Activated naive CD8-positive, alpha-beta T cell treated with anti-CD3 and anti-CD28 coated beads, Interleukin-2, amount 10 ng/mL, durations not matched to agents 7 days and 5 days (primary cell): ENCODE results near the gene SMARCD1. TPM values are rescaled to one million over a fixed set of nuclear protein-coding genes. Genes with fewer than 3 reads are reported as not detected.
"Not testable (repeated sequence)": the region's sequence is repeated elsewhere in the genome, so short reads cannot be mapped to it uniquely, and the experiment has no call there.

Experiments used
- ATAC-seq: fragments of 150-1000 bp; cut with Tn5 transposase; one replicate; pipeline ENCODE4 v1.10.0; 2021; ENCODE audit warnings: low read depth, moderate library complexity
- POLR2A ChIA-PET: fragments of 350-600 bp; sonication (Branson Sonifier 250); formaldehyde crosslinking; loops from one replicate; lab custom pipeline; 2021; ENCODE audit warnings: antibody characterized with exemption; lab: Charles Lee
- DNase-seq: peaks from one replicate; pipeline ENCODE4 v3.0.0; 2021
- H3K27ac Mint-ChIP-seq: one replicate; pipeline ENCODE4 v1.8.0; 2022; ENCODE audit warnings: mild to moderate bottlenecking, mixed read lengths
- H3K27me3 Mint-ChIP-seq: one replicate; pipeline ENCODE4 v1.8.0; 2022; ENCODE audit warnings: mild to moderate bottlenecking, moderate library complexity, mixed read lengths
- H3K36me3 Mint-ChIP-seq: one replicate; pipeline ENCODE4 v1.8.0; 2021; ENCODE audit warnings: mild to moderate bottlenecking, mixed read lengths
- H3K4me1 Mint-ChIP-seq: one replicate; pipeline ENCODE4 v1.8.0; 2021; ENCODE audit warnings: mixed read lengths
- H3K4me3 Mint-ChIP-seq: one replicate; pipeline ENCODE4 v1.8.0; 2022; ENCODE audit warnings: mild to moderate bottlenecking, moderate library complexity, mixed read lengths
- H3K9me3 Mint-ChIP-seq: one replicate; pipeline ENCODE4 v1.8.0; 2021; ENCODE audit warnings: mixed read lengths
- total RNA-seq, 2 experiments: library from RNA; stranded (reverse); gene quantifications; one replicate each; pipeline ENCODE4 v1.2.3, GENCODE V29; 2021

SMARCD1 gene
- total RNA-seq, 2 experiments from 2014 or later, result 57.2 to 68.1 TPM

DNA sequence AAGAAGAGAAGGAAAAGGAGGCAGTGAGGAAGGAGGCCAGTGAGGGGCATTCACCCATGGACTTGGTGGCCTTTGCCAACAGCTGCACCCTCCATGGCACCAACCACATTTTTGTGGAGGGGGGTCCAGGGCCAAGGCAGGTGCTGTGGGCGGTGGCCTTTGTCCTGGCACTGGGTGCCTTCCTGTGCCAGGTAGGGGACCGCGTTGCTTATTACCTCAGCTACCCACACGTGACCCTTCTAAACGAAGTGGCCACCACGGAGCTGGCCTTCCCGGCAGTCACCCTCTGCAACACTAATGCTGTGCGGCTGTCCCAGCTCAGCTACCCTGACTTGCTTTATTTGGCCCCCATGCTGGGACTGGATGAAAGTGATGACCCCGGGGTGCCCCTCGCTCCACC is 11.4 kb upstream of the SMARCD1 start:
- Mint-ChIP-seq H3K27me3 (no peaks in the 10 kb centered on the region), H3K9me3 (no peaks in the 10 kb centered on the region), H3K4me1 (peaks cover 12% of the 10 kb centered on the region), H3K4me3 (no peak overlapping the region), H3K36me3 (peaks cover 9% of the 10 kb centered on the region), H3K27ac (no peak overlapping the region)
- DNase-seq (no peak), ATAC-seq (no peak)
- POLR2A ChIA-PET, result no interaction called here

DNA sequence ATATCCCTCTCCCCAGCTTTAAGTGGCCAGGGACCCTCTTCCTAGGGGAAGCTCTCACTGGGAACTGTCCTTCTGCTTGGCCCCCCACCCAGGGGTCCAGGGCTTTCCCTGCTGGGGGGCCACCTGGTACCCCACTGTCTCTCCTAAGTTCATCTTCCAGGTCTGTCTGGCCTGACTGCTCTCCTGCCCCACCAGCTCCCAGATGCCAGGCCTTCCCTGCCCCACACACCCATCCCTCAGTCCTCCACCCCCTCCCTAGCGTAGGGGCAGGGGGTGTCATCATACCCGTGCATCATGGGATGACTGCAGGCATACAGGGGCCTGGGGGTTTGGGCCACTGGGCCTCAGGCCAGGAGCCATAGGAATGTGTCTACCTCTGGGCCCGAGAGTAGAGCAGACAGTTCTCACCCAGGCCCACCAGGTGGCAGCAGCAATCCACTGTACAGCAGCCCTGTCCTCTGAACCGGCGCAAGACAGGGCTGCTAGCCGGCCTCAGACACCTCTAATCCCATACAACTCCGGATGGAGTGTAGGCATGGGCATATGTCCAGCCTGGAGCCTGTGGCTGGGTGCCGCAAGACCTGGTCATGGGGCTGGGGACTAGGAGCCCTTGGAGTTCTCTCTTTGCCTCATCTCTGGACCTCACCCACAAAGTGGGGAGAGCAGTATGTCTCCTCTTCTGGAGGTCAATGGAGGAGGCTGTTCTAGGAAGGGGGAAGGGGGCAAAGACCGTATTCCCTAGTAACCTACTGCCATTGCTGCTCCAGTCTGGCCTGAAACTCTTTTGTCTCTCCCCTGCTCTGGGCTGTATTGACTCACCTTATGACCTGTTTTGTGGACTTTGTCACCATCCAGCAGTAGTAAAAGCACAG is 10.0 kb upstream of the SMARCD1 start:
- peak; percentile 88 for ATAC-seq
- DNase-seq, result peak; percentile 87
- Mint-ChIP-seq H3K9me3 (no peaks in the 10 kb centered on the region), H3K27ac (peak overlapping the region; percentile 68), H3K27me3 (no peaks in the 10 kb centered on the region), H3K4me3 (no peak overlapping the region), H3K36me3 (peaks cover 6% of the 10 kb centered on the region), H3K4me1 (peaks cover 10% of the 10 kb centered on the region)
- POLR2A ChIA-PET, result no interaction called here

DNA sequence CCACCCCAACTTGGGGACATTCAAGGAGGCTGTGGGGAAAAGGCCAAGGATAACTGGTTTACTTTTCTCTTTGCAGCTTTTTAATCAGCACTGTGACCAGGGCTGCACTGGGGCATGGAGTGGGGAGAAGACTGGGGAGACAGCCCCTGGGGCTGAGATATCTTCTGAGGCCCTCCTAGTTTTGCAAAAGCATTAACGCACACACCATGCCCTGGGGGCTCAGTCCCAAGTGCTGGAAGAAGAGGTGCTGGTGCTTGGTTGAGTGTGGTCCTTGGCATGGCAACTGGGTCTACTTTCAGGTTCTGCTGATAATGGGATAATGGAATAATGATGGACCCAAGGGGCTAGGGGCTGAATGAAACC is 9.4 kb upstream of the SMARCD1 start:
- Mint-ChIP-seq H3K36me3 (peaks cover 2% of the 10 kb centered on the region), H3K9me3 (no peaks in the 10 kb centered on the region), H3K27me3 (no peaks in the 10 kb centered on the region), H3K27ac (no peak overlapping the region), H3K4me1 (peaks cover 4% of the 10 kb centered on the region), H3K4me3 (no peak overlapping the region)
- no peak for ATAC-seq
- no peak for DNase-seq
- POLR2A ChIA-PET, result interaction anchor here (1.5 kb wide), 1 partner anchor 91 kb away, joined by 6 read pairs; the partner anchor contains the start of gene CERS5

DNA sequence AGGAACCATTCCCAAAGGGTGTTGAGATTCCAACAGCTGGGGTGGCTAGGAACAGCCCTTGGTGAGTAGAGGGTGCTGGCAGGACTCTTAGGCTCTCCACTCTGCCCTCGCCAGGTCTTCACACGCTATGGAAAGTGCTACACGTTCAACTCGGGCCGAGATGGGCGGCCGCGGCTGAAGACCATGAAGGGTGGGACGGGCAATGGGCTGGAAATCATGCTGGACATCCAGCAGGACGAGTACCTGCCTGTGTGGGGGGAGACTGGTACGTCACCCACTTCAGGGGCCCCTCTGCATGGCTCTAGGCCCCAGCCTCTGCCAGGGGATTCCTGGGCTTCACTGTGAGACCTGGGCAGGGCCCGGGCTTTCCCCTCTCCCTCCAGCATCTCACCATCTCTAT is 8.0 kb upstream of the SMARCD1 start:
- no peak for ATAC-seq
- H3K4me1 Mint-ChIP-seq, result peaks cover 2% of the 10 kb centered on the region
- H3K4me3 Mint-ChIP-seq, result no peak overlapping the region
- DNase-seq, result no peak
- POLR2A ChIA-PET, result interaction anchor here (1.5 kb wide), 1 partner anchor 90 kb away, joined by 6 read pairs; the partner anchor contains the start of gene CERS5
- peaks cover 2% of the 10 kb centered on the region for H3K36me3 Mint-ChIP-seq
- no peaks in the 10 kb centered on the region for H3K27me3 Mint-ChIP-seq
- no peaks in the 10 kb centered on the region for H3K9me3 Mint-ChIP-seq
- H3K27ac Mint-ChIP-seq, result no peak overlapping the region

DNA sequence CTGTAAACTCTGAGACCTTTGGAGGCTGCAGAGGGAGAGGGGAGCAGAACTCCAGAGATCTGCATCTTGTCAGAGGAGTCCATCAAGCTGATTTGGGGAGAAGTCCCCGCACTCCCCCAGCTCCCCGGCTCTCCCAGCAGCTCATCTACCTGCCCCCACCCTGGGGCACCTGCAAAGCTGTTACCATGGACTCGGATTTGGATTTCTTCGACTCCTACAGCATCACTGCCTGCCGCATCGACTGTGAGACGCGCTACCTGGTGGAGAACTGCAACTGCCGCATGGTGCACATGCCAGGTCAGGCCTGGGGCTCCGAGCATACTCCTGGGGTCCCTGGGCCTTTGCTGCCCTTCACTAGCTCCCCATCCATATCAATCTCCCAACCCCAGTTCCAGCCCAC is 6.9 kb upstream of the SMARCD1 start:
- Mint-ChIP-seq H3K36me3 (peaks cover 2% of the 10 kb centered on the region), H3K27ac (no peak overlapping the region), H3K27me3 (no peaks in the 10 kb centered on the region), H3K4me1 (peaks cover 2% of the 10 kb centered on the region), H3K9me3 (no peaks in the 10 kb centered on the region), H3K4me3 (no peak overlapping the region)
- POLR2A ChIA-PET, result no interaction called here
- DNase-seq (no peak), ATAC-seq (no peak)

DNA sequence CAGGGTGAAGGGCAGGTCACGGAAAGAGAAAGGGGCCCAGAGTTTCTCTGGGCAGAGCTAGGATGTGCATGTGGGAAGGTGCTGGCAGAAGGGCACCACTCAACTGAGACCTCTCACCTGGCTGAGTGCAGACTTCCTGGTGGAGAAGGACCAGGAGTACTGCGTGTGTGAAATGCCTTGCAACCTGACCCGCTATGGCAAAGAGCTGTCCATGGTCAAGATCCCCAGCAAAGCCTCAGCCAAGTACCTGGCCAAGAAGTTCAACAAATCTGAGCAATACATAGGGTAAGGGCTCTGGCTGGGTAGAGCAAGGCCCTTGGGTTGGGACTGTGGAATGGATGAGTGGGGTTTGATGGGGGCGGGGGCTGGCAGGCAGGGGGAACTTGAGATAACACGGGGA is 5.4 kb upstream of the SMARCD1 start:
- ATAC-seq, result no peak

DNA sequence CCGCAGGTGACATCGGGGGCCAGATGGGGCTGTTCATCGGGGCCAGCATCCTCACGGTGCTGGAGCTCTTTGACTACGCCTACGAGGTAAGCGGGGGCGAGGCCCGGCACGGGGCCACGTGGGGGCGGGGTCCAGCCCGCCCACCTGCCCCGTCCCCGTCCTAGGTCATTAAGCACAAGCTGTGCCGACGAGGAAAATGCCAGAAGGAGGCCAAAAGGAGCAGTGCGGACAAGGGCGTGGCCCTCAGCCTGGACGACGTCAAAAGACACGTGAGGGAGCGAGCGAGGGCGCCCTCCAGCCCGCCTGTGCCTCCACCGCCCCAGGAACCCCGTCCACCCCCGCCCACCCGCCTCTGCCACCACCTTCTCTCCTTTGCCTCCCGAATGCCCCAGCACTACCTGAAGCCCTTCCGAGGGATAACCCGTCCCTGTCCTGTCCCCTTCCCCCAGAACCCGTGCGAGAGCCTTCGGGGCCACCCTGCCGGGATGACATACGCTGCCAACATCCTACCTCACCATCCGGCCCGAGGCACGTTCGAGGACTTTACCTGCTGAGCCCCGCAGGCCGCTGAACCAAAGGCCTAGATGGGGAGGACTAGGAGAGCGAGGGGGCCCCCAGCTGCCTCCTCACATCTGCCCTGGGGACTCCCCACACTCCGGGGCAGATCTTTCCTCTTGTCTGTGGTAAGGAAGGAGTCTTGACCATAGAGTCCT is 3.9 kb upstream of the SMARCD1 start:
- Mint-ChIP-seq H3K36me3 (peaks cover 2% of the 10 kb centered on the region), H3K27ac (no peak overlapping the region), H3K4me3 (no peak overlapping the region), H3K9me3 (no peaks in the 10 kb centered on the region), H3K4me1 (peaks cover 9% of the 10 kb centered on the region), H3K27me3 (no peaks in the 10 kb centered on the region)
- POLR2A ChIA-PET, result interaction anchor here (0.5 kb wide), 1 partner anchor 81 kb away, joined by 3 read pairs; no protein-coding TSS in a partner anchor
- no peak for DNase-seq
- ATAC-seq, result no peak

More for the DNA sequence above, 5.4 kb upstream of the SMARCD1 start:
- H3K36me3 Mint-ChIP-seq, result peaks cover 2% of the 10 kb centered on the region
- DNase-seq, result no peak
- H3K9me3 Mint-ChIP-seq, result no peaks in the 10 kb centered on the region
- H3K4me1 Mint-ChIP-seq, result peaks cover 2% of the 10 kb centered on the region
- H3K27me3 Mint-ChIP-seq, result no peaks in the 10 kb centered on the region
- H3K4me3 Mint-ChIP-seq, result no peak overlapping the region
- POLR2A ChIA-PET, result no interaction called here
- H3K27ac Mint-ChIP-seq, result no peak overlapping the region

DNA sequence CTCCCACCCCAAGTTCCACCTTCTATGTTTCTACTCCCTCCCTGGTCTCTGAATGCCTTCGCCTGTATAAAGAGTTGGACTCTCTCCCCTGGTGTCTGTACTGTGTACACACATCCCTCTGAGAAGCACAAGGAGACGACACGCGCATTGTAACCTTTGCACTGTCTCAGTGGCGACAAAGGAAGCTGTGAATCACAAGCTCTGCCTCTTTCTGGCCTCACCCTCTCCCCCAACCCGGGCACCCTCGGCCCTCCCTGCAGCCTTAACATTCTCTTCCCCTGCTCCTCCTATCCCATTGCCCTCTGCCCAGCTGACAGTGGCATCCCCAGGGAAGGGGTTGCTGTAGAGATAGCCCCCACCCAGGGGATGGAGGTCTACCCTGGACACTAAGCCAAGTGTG is 2.5 kb upstream of the SMARCD1 start:
- H3K36me3 Mint-ChIP-seq, result peaks cover 6% of the 10 kb centered on the region
- POLR2A ChIA-PET, result interaction anchor here (0.6 to 1.2 kb wide), 2 partner anchors 29 to 201 kb away, joined by 3 to 5 read pairs; partner anchors contain the start of genes COX14 and LIMA1
- no peak overlapping the region for H3K4me3 Mint-ChIP-seq
- H3K9me3 Mint-ChIP-seq, result no peaks in the 10 kb centered on the region
- H3K4me1 Mint-ChIP-seq, result peaks cover 16% of the 10 kb centered on the region
- no peaks in the 10 kb centered on the region for H3K27me3 Mint-ChIP-seq
- peak overlapping the region; percentile 35 for H3K27ac Mint-ChIP-seq
- DNase-seq (no peak), ATAC-seq (no peak)

DNA sequence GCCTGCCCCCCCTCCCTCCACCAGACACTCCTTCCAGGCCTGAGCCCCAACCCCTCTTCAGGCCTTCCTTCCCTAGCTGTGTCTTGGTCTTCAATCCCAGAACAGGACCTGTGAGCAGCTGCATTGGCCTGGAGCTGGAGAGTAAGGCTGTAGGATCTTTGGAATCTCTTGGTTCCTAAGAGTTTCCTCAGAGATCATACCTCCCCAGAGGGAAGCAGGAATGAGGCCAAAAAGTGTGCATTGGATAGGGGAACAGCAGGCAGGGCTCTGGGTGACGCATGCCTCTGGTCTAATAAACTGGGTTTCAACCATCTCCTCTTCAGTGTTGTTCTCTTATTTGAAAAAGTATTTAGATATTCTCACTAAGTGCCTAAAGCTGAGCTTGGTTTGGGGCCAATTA is 1.8 kb upstream of the SMARCD1 start:
- DNase-seq (no peak), ATAC-seq (no peak)
- Mint-ChIP-seq H3K4me1 (peaks cover 16% of the 10 kb centered on the region), H3K27ac (peak overlapping the region; percentile 53), H3K9me3 (no peaks in the 10 kb centered on the region), H3K36me3 (peaks cover 4% of the 10 kb centered on the region), H3K27me3 (no peaks in the 10 kb centered on the region), H3K4me3 (peak overlapping the region; percentile 66)
- POLR2A ChIA-PET, result interaction anchor here (0.6 to 1.2 kb wide), 2 partner anchors 28 to 200 kb away, joined by 3 to 5 read pairs; partner anchors contain the start of genes COX14 and LIMA1

DNA sequence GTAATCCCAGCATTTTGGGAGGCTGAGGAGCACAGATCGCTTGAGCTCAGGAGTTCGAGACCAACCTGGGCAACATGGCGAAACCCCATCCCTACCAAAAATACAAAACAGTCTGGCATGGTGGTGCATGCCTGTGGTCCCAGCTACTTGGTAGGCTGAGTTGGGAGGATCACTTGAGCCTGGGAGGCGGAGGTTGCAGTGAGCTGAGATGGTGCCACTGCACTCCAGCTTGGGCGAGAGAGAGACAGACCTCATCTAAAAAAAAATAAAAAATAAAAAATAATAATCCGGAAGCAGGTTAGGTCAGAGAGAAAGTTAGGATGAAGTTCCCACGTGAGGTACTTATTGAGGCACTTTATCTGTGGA is 750 bp upstream of the SMARCD1 start:
- not testable (repeated sequence) for DNase-seq

DNA sequence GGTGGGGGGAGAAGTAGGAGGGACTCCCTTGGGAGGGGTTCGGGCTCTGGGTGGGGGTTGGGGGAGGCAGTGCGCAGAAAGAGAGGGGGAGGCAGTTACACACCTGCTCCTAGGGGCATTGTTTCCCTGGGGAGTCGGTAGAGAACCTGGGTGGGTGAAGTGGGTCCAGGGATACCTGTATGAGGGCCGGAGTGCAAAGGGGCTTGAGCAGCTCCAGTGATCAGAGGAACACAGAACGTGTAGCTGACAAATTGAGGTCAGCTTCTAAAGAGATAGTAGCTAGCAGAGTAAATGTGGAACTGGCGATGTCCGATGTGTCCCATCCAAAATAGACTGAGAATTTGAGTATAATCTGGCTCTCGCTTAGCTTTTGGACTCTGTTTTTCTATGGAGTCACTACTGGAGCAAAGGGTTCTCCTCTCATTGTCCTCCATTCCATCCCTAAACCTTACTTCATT is 502 bp downstream of the SMARCD1 start:
- peaks cover 23% of the 10 kb centered on the region for H3K4me1 Mint-ChIP-seq
- peaks cover 6% of the 10 kb centered on the region for H3K36me3 Mint-ChIP-seq
- no peaks in the 10 kb centered on the region for H3K9me3 Mint-ChIP-seq
- ATAC-seq, result peak; percentile 7
- peak overlapping the region; percentile 95 for H3K4me3 Mint-ChIP-seq
- POLR2A ChIA-PET, result interaction anchor here (0.6 to 2.2 kb wide), 10 partner anchors 22 to 1083 kb away, joined by 3 to 27 read pairs (median 4); partner anchors contain the start of genes CERS5, COX14 and RACGAP1
- H3K27ac Mint-ChIP-seq, result peak overlapping the region; percentile 90
- DNase-seq, result no peak
- no peaks in the 10 kb centered on the region for H3K27me3 Mint-ChIP-seq

More for the DNA sequence above, 750 bp upstream of the SMARCD1 start:
- H3K9me3 Mint-ChIP-seq, ATAC-seq, H3K36me3 Mint-ChIP-seq, H3K27me3 Mint-ChIP-seq: not testable (repeated sequence)
- Mint-ChIP-seq H3K4me1 (peaks cover 23% of the 10 kb centered on the region), H3K4me3 (peak overlapping the region; percentile 95), H3K27ac (peak overlapping the region; percentile 96)
- POLR2A ChIA-PET, result interaction anchor here (0.6 to 2.2 kb wide), 12 partner anchors 14 to 199 kb away, joined by 3 to 27 read pairs (median 4); partner anchors contain the start of genes CERS5, COX14, LIMA1 and RACGAP1

DNA sequence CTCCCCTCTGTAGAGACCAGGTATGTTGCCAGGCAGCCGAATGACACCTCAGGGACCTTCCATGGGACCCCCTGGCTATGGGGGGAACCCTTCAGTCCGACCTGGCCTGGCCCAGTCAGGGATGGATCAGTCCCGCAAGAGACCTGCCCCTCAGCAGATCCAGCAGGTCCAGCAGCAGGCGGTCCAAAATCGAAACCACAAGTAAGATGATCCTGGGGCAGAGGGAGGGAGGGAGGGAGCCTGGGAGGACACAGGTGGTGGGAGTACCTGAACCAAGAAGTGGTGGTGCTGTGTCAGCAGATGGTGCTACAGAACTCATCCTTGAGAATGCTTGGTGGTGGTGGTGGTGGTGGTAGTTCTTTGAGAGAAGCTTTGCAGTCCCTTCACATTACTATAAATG is 1.0 kb downstream of the SMARCD1 start:
- H3K36me3 Mint-ChIP-seq, result peaks cover 9% of the 10 kb centered on the region
- no peak for DNase-seq
- peak overlapping the region; percentile 95 for H3K4me3 Mint-ChIP-seq
- no peaks in the 10 kb centered on the region for H3K9me3 Mint-ChIP-seq
- peak overlapping the region; percentile 90 for H3K27ac Mint-ChIP-seq
- POLR2A ChIA-PET, result interaction anchor here (0.9 to 2.2 kb wide), 4 partner anchors 22 to 81 kb away, joined by 3 to 18 read pairs (median 4); partner anchors contain the start of genes CERS5, COX14 and RACGAP1
- peaks cover 23% of the 10 kb centered on the region for H3K4me1 Mint-ChIP-seq
- no peak for ATAC-seq
- no peaks in the 10 kb centered on the region for H3K27me3 Mint-ChIP-seq

DNA sequence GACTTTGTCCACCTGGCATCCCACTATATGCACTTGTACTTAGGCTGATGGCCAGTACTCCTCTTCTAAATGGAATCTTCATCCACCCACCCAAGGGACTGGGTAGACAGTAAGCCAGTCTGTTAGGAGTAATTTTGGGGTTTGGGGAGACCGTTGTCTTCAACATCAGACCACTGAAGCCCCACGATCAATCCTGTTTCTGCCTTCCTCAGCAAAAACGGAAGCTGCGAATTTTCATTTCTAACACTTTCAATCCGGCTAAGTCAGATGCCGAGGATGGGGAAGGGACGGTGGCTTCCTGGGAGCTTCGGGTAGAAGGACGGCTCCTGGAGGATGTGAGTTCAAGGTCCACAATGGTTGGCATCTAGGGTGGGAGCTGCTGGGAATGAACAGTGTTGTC is 2.0 kb downstream of the SMARCD1 start:
- Mint-ChIP-seq H3K4me1 (peaks cover 23% of the 10 kb centered on the region), H3K4me3 (no peak overlapping the region), H3K36me3 (peaks cover 13% of the 10 kb centered on the region), H3K9me3 (no peaks in the 10 kb centered on the region), H3K27ac (no peak overlapping the region), H3K27me3 (no peaks in the 10 kb centered on the region)
- DNase-seq (no peak), ATAC-seq (no peak)
- POLR2A ChIA-PET, result interaction anchor here (0.7 kb wide), 1 partner anchor 25 kb away, joined by 4 read pairs; the partner anchor contains the start of gene COX14
